IMR-90 (cell line): ENCODE data around the gene ZSWIM9. TPM values are rescaled to one million over a fixed set of nuclear protein-coding genes. Genes with fewer than 3 reads are reported as not detected.

Source experiments
- ATAC-seq: fragments of 200-7000 bp; cut with Tn5 transposase; 2 replicates; pipeline ENCODE4 v1.9.1; 2020; ENCODE audit warnings: low read depth, mild to moderate bottlenecking, moderate library complexity
- BruUV-seq: library from RNA; stranded (reverse); fragments of 400-500 nt; replicated peaks from 2 replicates; lab custom pipeline; 2021; lab: Mats Ljungman, UMichigan
- CTCF ChIA-PET: fragments of 300-600 bp; formaldehyde crosslinking; extraction: SDS; loops from one replicate; lab custom pipeline; 2021; ENCODE audit warnings: antibody characterized with exemption; lab: Yijun Ruan, JAX
- POLR2A ChIA-PET: fragments of 300-600 bp; sonication (Branson Sonifier 250); formaldehyde crosslinking; loops from one replicate; lab custom pipeline; 2022; ENCODE audit warnings: antibody characterized with exemption; ENCODE audit not compliant: unreplicated experiment; lab: Charles Lee
- DNase-seq: peaks from one replicate; pipeline ENCODE4 v3.0.0; 2013
- H2AFZ ChIP-seq: replicated peaks from 2 replicates; pipeline ENCODE3; 2013; ENCODE audit warnings: low read length, mild to moderate bottlenecking; ENCODE audit not compliant: poor library complexity
- H2AK5ac ChIP-seq: 2 replicates; pipeline ENCODE4 v1.6.1; 2013; ENCODE audit warnings: low read depth, low read length, inconsistent platforms
- H2AK9ac ChIP-seq: replicated peaks from 2 replicates; pipeline ENCODE3; 2013; ENCODE audit warnings: mild to moderate bottlenecking, low read depth, low read length, moderate library complexity; ENCODE audit not compliant: poor library complexity
- H2BK120ac ChIP-seq: 2 replicates; pipeline ENCODE4 v1.6.1; 2013; ENCODE audit warnings: low read depth, low read length, inconsistent platforms
- H2BK15ac ChIP-seq: 3 replicates; pipeline ENCODE4 v1.6.1; 2013; ENCODE audit warnings: low read depth, low read length, inconsistent platforms
- H2BK20ac ChIP-seq: 2 replicates; pipeline ENCODE4 v1.6.1; 2013; ENCODE audit warnings: low read depth, mild to moderate bottlenecking, inconsistent platforms, low read length, moderate library complexity
- H2BK5ac ChIP-seq: 2 replicates; pipeline ENCODE4 v1.6.1; 2013; ENCODE audit warnings: mild to moderate bottlenecking, low read depth, low read length, inconsistent platforms; ENCODE audit not compliant: poor library complexity, severe bottlenecking
- H3K14ac ChIP-seq: replicated peaks from 2 replicates; pipeline ENCODE4 v1.6.1; 2013; ENCODE audit warnings: low read depth, low read length, inconsistent platforms
- H3K18ac ChIP-seq: 2 replicates; pipeline ENCODE4 v1.6.1; 2013; ENCODE audit warnings: low read depth, low read length, control low read depth
- H3K23ac ChIP-seq: 2 replicates; pipeline ENCODE4 v1.6.1; 2013; ENCODE audit warnings: low read depth, low read length, inconsistent platforms
- H3K27ac ChIP-seq: 2 replicates; pipeline ENCODE4 v1.5.1; 2013; ENCODE audit warnings: mild to moderate bottlenecking, control low read depth, low read length; ENCODE audit not compliant: insufficient read depth
- H3K27me3 ChIP-seq: 2 replicates; pipeline ENCODE4 v1.6.1; 2013; ENCODE audit warnings: low read length; ENCODE audit not compliant: control insufficient read depth, insufficient read depth
- H3K36me3 ChIP-seq: 2 replicates; pipeline ENCODE4 v1.6.1; 2013; ENCODE audit warnings: low read length, mixed read lengths; ENCODE audit not compliant: control insufficient read depth, insufficient read depth
- H3K4ac ChIP-seq: 2 replicates; pipeline ENCODE4 v1.6.1; 2013; ENCODE audit warnings: low read depth, low read length, inconsistent platforms
- H3K4me1 ChIP-seq: 2 replicates; pipeline ENCODE4 v1.6.1; 2013; ENCODE audit warnings: low read length, mixed read lengths; ENCODE audit not compliant: control insufficient read depth, insufficient read depth
- H3K4me2 ChIP-seq: 2 replicates; pipeline ENCODE4 v1.6.1; 2013; ENCODE audit warnings: low read depth, mild to moderate bottlenecking, control low read depth, low read length, moderate library complexity
- H3K4me3 ChIP-seq: 2 replicates; pipeline ENCODE4 v1.5.1; 2013; ENCODE audit warnings: low read depth, mild to moderate bottlenecking, control low read depth, low read length, moderate library complexity; ENCODE audit not compliant: insufficient read depth
- H3K56ac ChIP-seq: 2 replicates; pipeline ENCODE4 v1.6.1; 2013; ENCODE audit warnings: low read length, inconsistent platforms; ENCODE audit not compliant: insufficient read depth; ENCODE audit errors: extremely low read depth
- H3K79me1 ChIP-seq, 2 experiments: 2 replicates each; pipeline ENCODE4 v1.6.1; 2013; ENCODE audit warnings: low read length in 2 of 2, inconsistent platforms in 1 of 2, low read depth in 1 of 2
- H3K9ac ChIP-seq: 2 replicates; pipeline ENCODE4 v1.6.1; 2013; ENCODE audit warnings: low read depth, low read length, control low read depth
- H3K9me1 ChIP-seq: 2 replicates; pipeline ENCODE4 v1.6.1; 2013; ENCODE audit warnings: low read length, inconsistent platforms; ENCODE audit not compliant: insufficient read depth
- H3K9me3 ChIP-seq: 2 replicates; pipeline ENCODE4 v1.6.1; 2013; ENCODE audit warnings: low read length; ENCODE audit not compliant: control insufficient read depth, insufficient read depth
- H4K20me1 ChIP-seq: 2 replicates; pipeline ENCODE4 v1.6.1; 2013; ENCODE audit warnings: low read length, inconsistent platforms; ENCODE audit not compliant: insufficient read depth
- H4K5ac ChIP-seq: 2 replicates; pipeline ENCODE4 v1.6.1; 2013; ENCODE audit warnings: mild to moderate bottlenecking, low read depth, low read length, control low read depth
- H4K8ac ChIP-seq, 2 experiments: 2 replicates each; pipeline ENCODE4 v1.6.1; 2013; ENCODE audit warnings: low read depth in 2 of 2, low read length in 2 of 2, control low read depth in 1 of 2, inconsistent platforms in 1 of 2
- H4K91ac ChIP-seq: 2 replicates; pipeline ENCODE4 v1.6.1; 2013; ENCODE audit warnings: low read depth, low read length, inconsistent platforms; ENCODE audit not compliant: insufficient read depth
- CEBPB ChIP-seq: IDR thresholded peaks from 2 replicates; pipeline ENCODE4 v1.6.1; 2012; ENCODE audit warnings: low read depth, low read length, improper control_type of control experiment
- FOS ChIP-seq: fragments of 150-350 bp; IDR thresholded peaks from 2 replicates; pipeline ENCODE4 v1.6.1; 2016; ENCODE audit warnings: low read depth, low read length
- MXI1 ChIP-seq: IDR thresholded peaks from 2 replicates; pipeline ENCODE4 v1.6.1; 2012; ENCODE audit warnings: low read depth, mild to moderate bottlenecking, low read length, moderate library complexity, borderline replicate concordance
- POLR2A ChIP-seq: IDR thresholded peaks from 2 replicates; pipeline ENCODE4 v1.6.1; 2012; ENCODE audit warnings: mild to moderate bottlenecking, low read depth, low read length
- RAD21 ChIP-seq: IDR thresholded peaks from 2 replicates; pipeline ENCODE4 v1.6.1; 2012; ENCODE audit warnings: low read length, improper control_type of control experiment
- SMC3 ChIP-seq: fragments of 150-350 bp; IDR thresholded peaks from 2 replicates; pipeline ENCODE4 v1.6.1; 2016; ENCODE audit warnings: low read depth, mild to moderate bottlenecking, antibody characterized with exemption, low read length, moderate library complexity
- WGBS, 2 experiments: methylation state at CpG; one replicate each; pipeline versions ENCODE4 v1.1.5 to v1.1.7; 2013; ENCODE audit warnings: missing lambda C conversion rate in 2 of 2; ENCODE audit not compliant: insufficient read length in 1 of 2; ENCODE audit errors: extremely low coverage in 2 of 2; 5-methylcytosine and 5-hydroxymethylcytosine counted together
- dilution Hi-C: fragments of 300-500 bp; cut with HindIII; formaldehyde crosslinking; loops from one replicate; pipeline ENCODE4 v1.14.3; 2018; ENCODE audit warnings: low sequenced_read_pairs; ENCODE audit not compliant: unreplicated experiment
- in situ Hi-C: fragments of 300-500 bp; cut with MboI; formaldehyde crosslinking; loops from 3 replicates; pipeline ENCODE4 v1.14.3; 2019; ENCODE audit warnings: low sequenced_read_pairs, inconsistent platforms, mixed read lengths
- intact Hi-C: fragments of 100-400 bp; cut with micrococcal nuclease; formaldehyde crosslinking; loops from 2 replicates; pipeline ENCODE4 v1.10.0; 2022
- polyA plus RNA-seq, 3 experiments: library from polyadenylated mRNA; depleted of rRNA; stranded (reverse); fragments of >200 nt; gene quantifications; 2 replicates each; pipeline ENCODE4 v1.2.3, GENCODE V29; 2012; ENCODE audit warnings: low replicate concordance in 1 of 3
- total RNA-seq: library from RNA; depleted of rRNA; stranded (reverse); fragments of >200 nt; gene quantifications from 2 replicates; pipeline ENCODE4 v1.2.3, GENCODE V29; 2012
- TF ChIP-seq, protein P1 (sequence below): conservative IDR thresholded peaks from 2 replicates; pipeline ENCODE4 v1.5.1; 2012; ENCODE audit warnings: mild to moderate bottlenecking, low read depth, low read length, improper control_type of control experiment
- TF ChIP-seq, protein P2 (sequence below): fragments of 150-350 bp; IDR thresholded peaks from 2 replicates; pipeline ENCODE4 v1.6.1; 2017; ENCODE audit warnings: mild to moderate bottlenecking, antibody characterized with exemption, low read length, low read depth
- TF ChIP-seq, protein P3 (sequence below): fragments of 150-350 bp; IDR thresholded peaks from 2 replicates; pipeline ENCODE4 v1.6.1; 2016; ENCODE audit warnings: low read depth, mild to moderate bottlenecking, low read length, moderate library complexity, borderline replicate concordance

Gene ZSWIM9
- total and polyA plus RNA-seq, 2 of the 4 experiments (the other 2 are of a cell fraction), result 0.54 to 2.2 TPM

DNA sequence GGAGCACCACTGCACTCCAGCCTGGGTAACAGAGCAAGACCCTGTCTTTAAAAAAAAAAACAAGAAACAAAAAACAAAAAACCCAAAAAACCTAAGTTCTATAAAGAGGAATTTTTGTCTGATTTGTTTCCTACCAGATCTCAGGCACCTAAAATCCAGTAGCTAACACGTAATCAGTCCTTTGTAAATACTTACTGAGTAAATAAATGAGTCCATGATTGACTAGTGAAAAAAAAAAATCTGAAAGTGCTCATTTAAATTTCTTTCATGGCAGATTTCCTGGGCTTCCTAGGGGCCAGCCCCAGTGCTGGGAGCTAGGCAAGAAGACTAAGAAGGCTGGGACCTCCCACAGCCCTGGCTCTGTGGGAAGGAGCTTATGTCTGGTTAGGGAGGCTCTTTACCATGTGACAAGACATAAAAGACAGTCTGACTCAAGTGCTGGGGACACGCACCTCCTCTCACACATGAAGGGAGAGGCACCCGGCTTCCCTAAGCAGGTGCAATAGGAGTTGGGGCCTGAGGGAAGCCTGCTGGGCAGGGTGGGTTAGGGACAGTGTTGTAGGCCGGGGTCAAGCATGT, 22.8 kb upstream of the ZSWIM9 start:
- no peaks in the 10 kb centered on the region for H3K79me1 ChIP-seq
- BruUV-seq, result no TSS peak
- H3K56ac ChIP-seq, result no peak overlapping the region
- H3K27ac ChIP-seq, result no peak overlapping the region
- TF ChIP-seq MXI1, result no peak
- no peak for TF ChIP-seq FOS
- TF ChIP-seq, protein P1, sequence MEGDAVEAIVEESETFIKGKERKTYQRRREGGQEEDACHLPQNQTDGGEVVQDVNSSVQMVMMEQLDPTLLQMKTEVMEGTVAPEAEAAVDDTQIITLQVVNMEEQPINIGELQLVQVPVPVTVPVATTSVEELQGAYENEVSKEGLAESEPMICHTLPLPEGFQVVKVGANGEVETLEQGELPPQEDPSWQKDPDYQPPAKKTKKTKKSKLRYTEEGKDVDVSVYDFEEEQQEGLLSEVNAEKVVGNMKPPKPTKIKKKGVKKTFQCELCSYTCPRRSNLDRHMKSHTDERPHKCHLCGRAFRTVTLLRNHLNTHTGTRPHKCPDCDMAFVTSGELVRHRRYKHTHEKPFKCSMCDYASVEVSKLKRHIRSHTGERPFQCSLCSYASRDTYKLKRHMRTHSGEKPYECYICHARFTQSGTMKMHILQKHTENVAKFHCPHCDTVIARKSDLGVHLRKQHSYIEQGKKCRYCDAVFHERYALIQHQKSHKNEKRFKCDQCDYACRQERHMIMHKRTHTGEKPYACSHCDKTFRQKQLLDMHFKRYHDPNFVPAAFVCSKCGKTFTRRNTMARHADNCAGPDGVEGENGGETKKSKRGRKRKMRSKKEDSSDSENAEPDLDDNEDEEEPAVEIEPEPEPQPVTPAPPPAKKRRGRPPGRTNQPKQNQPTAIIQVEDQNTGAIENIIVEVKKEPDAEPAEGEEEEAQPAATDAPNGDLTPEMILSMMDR, result no peak
- TF ChIP-seq POLR2A, result no peak
- TF ChIP-seq, protein P2, sequence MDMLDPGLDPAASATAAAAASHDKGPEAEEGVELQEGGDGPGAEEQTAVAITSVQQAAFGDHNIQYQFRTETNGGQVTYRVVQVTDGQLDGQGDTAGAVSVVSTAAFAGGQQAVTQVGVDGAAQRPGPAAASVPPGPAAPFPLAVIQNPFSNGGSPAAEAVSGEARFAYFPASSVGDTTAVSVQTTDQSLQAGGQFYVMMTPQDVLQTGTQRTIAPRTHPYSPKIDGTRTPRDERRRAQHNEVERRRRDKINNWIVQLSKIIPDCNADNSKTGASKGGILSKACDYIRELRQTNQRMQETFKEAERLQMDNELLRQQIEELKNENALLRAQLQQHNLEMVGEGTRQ, result no peak
- TF ChIP-seq RAD21, result no peak
- no peak for TF ChIP-seq CEBPB
- TF ChIP-seq, protein P3, sequence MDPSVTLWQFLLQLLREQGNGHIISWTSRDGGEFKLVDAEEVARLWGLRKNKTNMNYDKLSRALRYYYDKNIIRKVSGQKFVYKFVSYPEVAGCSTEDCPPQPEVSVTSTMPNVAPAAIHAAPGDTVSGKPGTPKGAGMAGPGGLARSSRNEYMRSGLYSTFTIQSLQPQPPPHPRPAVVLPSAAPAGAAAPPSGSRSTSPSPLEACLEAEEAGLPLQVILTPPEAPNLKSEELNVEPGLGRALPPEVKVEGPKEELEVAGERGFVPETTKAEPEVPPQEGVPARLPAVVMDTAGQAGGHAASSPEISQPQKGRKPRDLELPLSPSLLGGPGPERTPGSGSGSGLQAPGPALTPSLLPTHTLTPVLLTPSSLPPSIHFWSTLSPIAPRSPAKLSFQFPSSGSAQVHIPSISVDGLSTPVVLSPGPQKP, result no peak
- TF ChIP-seq SMC3, result no peak
- H3K27me3 ChIP-seq, result no peaks in the 10 kb centered on the region
- ATAC-seq (no peak), DNase-seq (no peak)
- no peaks in the 10 kb centered on the region for H3K4me1 ChIP-seq
- intact Hi-C loops (no loop called here), dilution Hi-C loops (no loop called here), in situ Hi-C loops (no loop called here)
- H2BK5ac ChIP-seq, result no peak overlapping the region
- H3K18ac ChIP-seq, result no peak overlapping the region
- H3K36me3 ChIP-seq, result peaks cover 5% of the 10 kb centered on the region; the same call in 1 of the 2 replicates
- no peak overlapping the region for H4K8ac ChIP-seq
- H2BK15ac ChIP-seq, result no peak overlapping the region
- H2BK20ac ChIP-seq, result no peak overlapping the region
- H3K4me2 ChIP-seq, result no peak overlapping the region
- ChIA-PET POLR2A (interaction anchor here (0.6 kb wide), 1 partner anchor 49 kb away, joined by 7 read pairs; no protein-coding TSS in a partner anchor), CTCF (interaction anchor here (0.7 to 1.0 kb wide), 2 partner anchors 15 to 184 kb away, joined by 3 to 5 read pairs; no protein-coding TSS in a partner anchor)
- no peak overlapping the region for H3K4ac ChIP-seq
- H2AK5ac ChIP-seq, result no peak overlapping the region
- no peak overlapping the region for H4K5ac ChIP-seq
- H3K23ac ChIP-seq, result no peak overlapping the region
- H2BK120ac ChIP-seq, result no peak overlapping the region
- no peaks in the 10 kb centered on the region for H3K9me1 ChIP-seq
- no peak overlapping the region for H3K9ac ChIP-seq
- no peak overlapping the region for H3K4me3 ChIP-seq
- no peak overlapping the region for H2AK9ac ChIP-seq
- H4K20me1 ChIP-seq, result no peaks in the 10 kb centered on the region
- no peak overlapping the region for H2AFZ ChIP-seq
- H4K91ac ChIP-seq, result no peak overlapping the region
- 100% methylated on average over 1 of the region's 4 CpGs; no CpG with 5 or more reads in 1 of the 2 experiments for WGBS, 2 experiments
- no peak overlapping the region for H3K14ac ChIP-seq
- no peaks in the 10 kb centered on the region for H3K9me3 ChIP-seq
